ENCODE measurements around the gene NDUFS6.

DNA sequence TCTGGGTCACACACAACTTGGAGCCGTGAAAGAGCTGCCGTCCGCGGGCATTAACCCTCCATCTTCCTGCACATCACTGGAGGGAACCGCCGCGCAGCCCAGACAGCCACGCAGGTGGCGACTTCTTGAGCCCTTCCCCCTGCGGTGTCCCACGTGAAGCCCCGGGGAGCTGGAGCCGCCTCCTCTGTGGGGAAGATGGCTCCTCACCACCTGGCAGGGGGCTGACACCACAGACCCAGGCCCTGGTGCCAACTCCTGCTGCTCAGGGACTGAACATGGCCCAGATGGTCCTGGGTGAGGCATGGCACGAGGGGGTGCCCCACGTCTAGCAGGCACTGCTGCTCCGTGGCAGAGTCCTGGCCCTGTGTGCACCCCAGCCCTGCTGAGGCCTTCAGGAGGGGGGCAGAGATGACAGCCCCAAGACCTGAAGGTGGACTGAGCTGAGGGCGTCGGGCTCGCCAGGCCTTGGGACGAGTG lies 38.9 kb downstream of the NDUFS6 start:
- TF ChIP-seq ZFP3 (CRISPR knock-in tag; IDR thresholded peaks at IDR 0.05) (no peak), ESRRG (CRISPR knock-in tag; IDR thresholded peaks at IDR 0.05) (no peak), ZC3H10 (CRISPR knock-in tag; IDR thresholded peaks at IDR 0.05) (no peak), TOX (CRISPR knock-in tag; IDR thresholded peaks at IDR 0.05; ENCODE audit: borderline replicate concordance) (no peak), BACH2 (CRISPR knock-in tag; IDR thresholded peaks at IDR 0.05; ENCODE audit: borderline replicate concordance) (no peak), PPARA (CRISPR knock-in tag; IDR thresholded peaks at IDR 0.05; ENCODE audit: borderline replicate concordance) (no peak), CSDC2 (CRISPR knock-in tag; IDR thresholded peaks at IDR 0.05) (no peak), ZNF8 (CRISPR knock-in tag; IDR thresholded peaks at IDR 0.05) (no peak), TCF4 (CRISPR knock-in tag; IDR thresholded peaks at IDR 0.05; ENCODE audit: borderline replicate concordance) (no peak), CSRNP3 (CRISPR knock-in tag; IDR thresholded peaks at IDR 0.05) (no peak), POU6F1 (CRISPR knock-in tag; IDR thresholded peaks at IDR 0.05; ENCODE audit: borderline replicate concordance, low read depth) (no peak)
- TF ChIP-seq, protein P1, sequence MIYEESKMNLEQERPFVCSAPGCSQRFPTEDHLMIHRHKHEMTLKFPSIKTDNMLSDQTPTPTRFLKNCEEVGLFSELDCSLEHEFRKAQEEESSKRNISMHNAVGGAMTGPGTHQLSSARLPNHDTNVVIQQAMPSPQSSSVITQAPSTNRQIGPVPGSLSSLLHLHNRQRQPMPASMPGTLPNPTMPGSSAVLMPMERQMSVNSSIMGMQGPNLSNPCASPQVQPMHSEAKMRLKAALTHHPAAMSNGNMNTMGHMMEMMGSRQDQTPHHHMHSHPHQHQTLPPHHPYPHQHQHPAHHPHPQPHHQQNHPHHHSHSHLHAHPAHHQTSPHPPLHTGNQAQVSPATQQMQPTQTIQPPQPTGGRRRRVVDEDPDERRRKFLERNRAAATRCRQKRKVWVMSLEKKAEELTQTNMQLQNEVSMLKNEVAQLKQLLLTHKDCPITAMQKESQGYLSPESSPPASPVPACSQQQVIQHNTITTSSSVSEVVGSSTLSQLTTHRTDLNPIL (CRISPR knock-in tag; IDR thresholded peaks at IDR 0.05; ENCODE audit: low read depth): no peak
- TF ChIP-seq, protein P2, sequence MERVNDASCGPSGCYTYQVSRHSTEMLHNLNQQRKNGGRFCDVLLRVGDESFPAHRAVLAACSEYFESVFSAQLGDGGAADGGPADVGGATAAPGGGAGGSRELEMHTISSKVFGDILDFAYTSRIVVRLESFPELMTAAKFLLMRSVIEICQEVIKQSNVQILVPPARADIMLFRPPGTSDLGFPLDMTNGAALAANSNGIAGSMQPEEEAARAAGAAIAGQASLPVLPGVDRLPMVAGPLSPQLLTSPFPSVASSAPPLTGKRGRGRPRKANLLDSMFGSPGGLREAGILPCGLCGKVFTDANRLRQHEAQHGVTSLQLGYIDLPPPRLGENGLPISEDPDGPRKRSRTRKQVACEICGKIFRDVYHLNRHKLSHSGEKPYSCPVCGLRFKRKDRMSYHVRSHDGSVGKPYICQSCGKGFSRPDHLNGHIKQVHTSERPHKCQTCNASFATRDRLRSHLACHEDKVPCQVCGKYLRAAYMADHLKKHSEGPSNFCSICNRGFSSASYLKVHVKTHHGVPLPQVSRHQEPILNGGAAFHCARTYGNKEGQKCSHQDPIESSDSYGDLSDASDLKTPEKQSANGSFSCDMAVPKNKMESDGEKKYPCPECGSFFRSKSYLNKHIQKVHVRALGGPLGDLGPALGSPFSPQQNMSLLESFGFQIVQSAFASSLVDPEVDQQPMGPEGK (CRISPR knock-in tag; IDR thresholded peaks at IDR 0.05; ENCODE audit: borderline replicate concordance): no peak

Data from SK-N-SH treated with all-trans-retinoic acid at 6 μM for 48 hours (cell line).